ENCODE data around the gene MYPOP. TPM values are rescaled to one million over a fixed set of nuclear protein-coding genes. Genes with fewer than 3 reads are reported as not detected.

The MYPOP gene
- total RNA-seq, 2 donors from 2014 or later: 10.4 to 11.9 TPM

DNA sequence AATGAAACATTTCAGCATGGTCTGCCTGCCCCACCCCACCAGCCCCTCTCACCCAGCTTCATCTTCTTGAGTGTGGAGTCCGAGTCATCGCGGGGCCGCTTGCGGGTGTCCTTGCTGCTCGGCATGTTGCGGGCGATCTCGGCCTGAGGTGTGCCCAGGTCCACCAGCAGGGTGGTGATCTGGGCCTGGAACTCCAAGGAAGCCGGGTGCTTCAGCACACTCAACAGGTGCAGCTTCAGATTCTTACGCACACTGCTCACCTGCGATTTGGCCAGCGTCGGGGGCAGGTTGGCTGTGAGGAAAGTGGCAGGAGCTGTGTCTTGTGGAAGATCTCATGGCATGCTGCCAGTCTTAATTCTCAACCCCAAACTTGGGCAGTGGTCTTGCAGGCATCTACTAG lies 60.2 kb downstream of the MYPOP start:
- DNase-seq (no peak), ATAC-seq (no peak)
- intact Hi-C loops (cut with DNase I, micrococcal nuclease): no loop called here

Other genes starting within 250 kb of the MYPOP start
- 10 to 100 TPM; 21.2 to 22.6 TPM for gene GIPR, start 234.4 kb downstream of the MYPOP start, total RNA-seq
- 100 to 1,000 TPM; 205 to 223 TPM for gene SNRPD2, start 210.7 kb downstream of the MYPOP start, total RNA-seq
- gene QPCTL, start 209.9 kb downstream of the MYPOP start, total RNA-seq: 10 to 100 TPM in 1 of 2 donors, 1 to 10 TPM in 1; 10.0 to 10.3 TPM
- gene FBXO46, start 171.7 kb downstream of the MYPOP start, total RNA-seq: 10 to 100 TPM; 27.3 to 28.0 TPM
- not detected for gene MEIOSIN, start 169.2 kb downstream of the MYPOP start, total RNA-seq
- gene SIX5, start 133.4 kb downstream of the MYPOP start, total RNA-seq: 10 to 100 TPM in 1 of 2 donors, 1 to 10 TPM in 1; 9.2 to 12.6 TPM
- 10 to 100 TPM; 28.4 to 38.2 TPM for gene DMPK, start 120.1 kb downstream of the MYPOP start, total RNA-seq
- gene DMWD, start 109.8 kb downstream of the MYPOP start, total RNA-seq: 10 to 100 TPM; 29.7 to 38.7 TPM
- gene RSPH6A, start 87.3 kb downstream of the MYPOP start, total RNA-seq: under 1 TPM; 0.14 to 0.27 TPM
- gene SYMPK, start 39.5 kb downstream of the MYPOP start, total RNA-seq: 10 to 100 TPM; 53.8 to 62.7 TPM
- 10 to 100 TPM; 31.5 to 53.7 TPM for gene FOXA3, start 38.3 kb downstream of the MYPOP start, total RNA-seq
- gene IRF2BP1, start 16.5 kb downstream of the MYPOP start, total RNA-seq: 10 to 100 TPM; 22.8 to 25.0 TPM
- gene NANOS2, start 12.2 kb upstream of the MYPOP start, total RNA-seq: not detected
- gene NOVA2, start 71.3 kb upstream of the MYPOP start, total RNA-seq: 1 to 10 TPM in 1 of 2 donors, under 1 TPM in 1; 0.79 to 1.2 TPM
- gene CCDC61, start 92.9 kb upstream of the MYPOP start, total RNA-seq: 10 to 100 TPM; 16.4 to 20.6 TPM
- not detected for gene PGLYRP1, start 120.4 kb upstream of the MYPOP start, total RNA-seq
- gene IGFL4, start 138.4 kb upstream of the MYPOP start, total RNA-seq: not detected
- gene IGFL3, start 222.1 kb upstream of the MYPOP start, total RNA-seq: not detected
- gene IGFL2, start 245.6 kb upstream of the MYPOP start, total RNA-seq: not detected